Naive B cell (primary cell): ENCODE data around the gene SPI1. TPM values are rescaled to one million over a fixed set of nuclear protein-coding genes. Genes with fewer than 3 reads are reported as not detected.
A peak's percentile ranks its signal among the peaks of the same experiment; 100 is the strongest.

Experiments used
- ATAC-seq, 2 donors: fragments of 150-1000 bp; cut with Tn5 transposase; 2 replicates each; pipeline ENCODE4 v1.10.0; 2021; ENCODE audit warnings: low read depth in 2 of 2, mild to moderate bottlenecking in 2 of 2, moderate library complexity in 2 of 2
- DNase-seq: peaks from one replicate; pipeline ENCODE4 v3.0.0; 2022
- H3K27ac Mint-ChIP-seq, 6 donors: one replicate each; pipeline ENCODE4 v1.8.0; 2020 to 2022; ENCODE audit warnings: mild to moderate bottlenecking in 6 of 6, mixed read lengths in 6 of 6, moderate library complexity in 5 of 6, inconsistent platforms in 2 of 6
- H3K27me3 Mint-ChIP-seq, 3 donors: one replicate each; pipeline ENCODE4 v1.8.0; 2021 to 2022; ENCODE audit warnings: mixed read lengths in 3 of 3, mild to moderate bottlenecking in 1 of 3
- H3K36me3 Mint-ChIP-seq, 2 donors: one replicate each; pipeline ENCODE4 v1.8.0; 2020 to 2022; ENCODE audit warnings: mixed read lengths in 2 of 2, inconsistent platforms in 1 of 2, mild to moderate bottlenecking in 1 of 2
- H3K4me1 Mint-ChIP-seq, 3 donors: one replicate each; pipeline ENCODE4 v1.8.0; 2020 to 2022; ENCODE audit warnings: mixed read lengths in 3 of 3, inconsistent platforms in 1 of 3, mild to moderate bottlenecking in 1 of 3, moderate library complexity in 1 of 3
- H3K4me3 Mint-ChIP-seq, 8 donors: one replicate each; pipeline ENCODE4 v1.8.0; 2020 to 2022; ENCODE audit warnings: mild to moderate bottlenecking in 8 of 8, mixed read lengths in 8 of 8, moderate library complexity in 8 of 8, inconsistent platforms in 2 of 8
- H3K9me3 Mint-ChIP-seq, 7 donors: one replicate each; pipeline ENCODE4 v1.8.0; 2020 to 2022; ENCODE audit warnings: mixed read lengths in 7 of 7, mild to moderate bottlenecking in 5 of 7, inconsistent platforms in 2 of 7, moderate library complexity in 1 of 7
- polyA plus RNA-seq, 6 donors: library from polyadenylated mRNA; unstranded; fragments of 300-500 nt; fragmentation: Illumina TruSeq; gene quantifications; one replicate each; pipeline ENCODE4 v1.2.3, GENCODE V29; 2021; ENCODE audit warnings: low read depth in 6 of 6

The SPI1 gene
- polyA plus RNA-seq, 6 donors from 2014 or later = 42.8 to 74.6 (median 51.7) TPM

DNA sequence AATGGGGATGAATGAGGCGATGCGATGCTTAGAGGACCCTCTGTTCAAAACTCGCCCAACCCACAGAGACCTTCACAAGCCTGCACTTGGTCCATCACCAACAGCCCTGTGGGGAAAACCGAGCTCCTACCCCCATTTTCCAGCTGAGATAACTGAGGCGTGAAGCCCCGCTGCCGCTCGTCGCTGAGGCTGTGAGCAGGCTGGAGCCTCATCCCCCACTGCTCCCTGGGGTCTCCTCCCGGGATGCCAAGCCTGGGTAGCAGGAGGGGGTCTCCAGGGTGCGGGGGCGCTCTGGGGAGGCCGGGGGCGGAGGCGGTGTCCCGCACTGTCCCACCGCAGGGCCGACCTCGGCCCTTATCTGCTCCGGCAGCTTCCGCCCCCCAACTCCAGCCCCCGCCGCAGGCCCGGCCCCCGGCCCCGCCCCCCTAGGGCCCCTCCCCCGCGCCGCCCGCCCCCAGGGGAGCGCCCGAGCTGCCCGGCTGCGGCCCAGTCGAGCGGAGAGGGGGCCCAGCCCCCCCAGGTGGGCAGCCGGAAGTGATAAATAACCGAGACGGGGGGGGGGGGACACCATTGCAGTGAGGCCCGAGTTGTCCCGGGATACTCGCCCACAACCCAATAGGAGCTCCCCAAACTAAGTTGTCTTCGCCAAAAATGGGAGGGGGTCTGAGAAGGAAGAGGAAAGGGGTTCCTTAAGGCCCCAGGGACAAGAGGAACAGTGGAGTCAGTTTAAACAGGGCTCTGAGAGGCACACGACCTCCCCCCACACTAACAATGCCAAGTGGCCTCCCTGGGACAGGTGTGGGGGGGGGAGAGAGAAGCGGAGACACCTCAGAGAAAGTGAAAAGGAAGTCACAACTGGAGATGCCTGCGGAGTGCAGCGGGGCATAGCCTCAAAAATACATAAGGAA lies 21.8 kb upstream of the SPI1 start:
- H3K4me1 Mint-ChIP-seq = peaks cover 44 to 60% (median 60%) of the 10 kb centered on the region in 3 donors
- H3K4me3 Mint-ChIP-seq = peak overlapping the region; percentile 83 to 96 (median 92)
- DNase-seq (peak; percentile 53), ATAC-seq (peak; percentile 71 to 73)
- H3K36me3 Mint-ChIP-seq = no peaks in the 10 kb centered on the region
- H3K27ac Mint-ChIP-seq = peak overlapping the region; percentile 84 to 97 (median 94)
- H3K9me3 Mint-ChIP-seq = no peaks in the 10 kb centered on the region
- no peaks in the 10 kb centered on the region for H3K27me3 Mint-ChIP-seq

- DNase-seq (no peak), ATAC-seq (no peak)
- H3K4me3 Mint-ChIP-seq = peak overlapping the region; percentile 57 to 94 (median 87)
- H3K27ac Mint-ChIP-seq = peak overlapping the region in 4 of 6 donors; percentile 7 to 96 (median 62)
- no peaks in the 10 kb centered on the region for H3K36me3 Mint-ChIP-seq
- no peaks in the 10 kb centered on the region for H3K27me3 Mint-ChIP-seq
- H3K9me3 Mint-ChIP-seq = no peaks in the 10 kb centered on the region
- H3K4me1 Mint-ChIP-seq = peaks cover 52 to 70% (median 70%) of the 10 kb centered on the region in 3 donors
Observed at GRCh38 chr11:47398551-47398950, 20.2 kb upstream of the SPI1 start.

DNA sequence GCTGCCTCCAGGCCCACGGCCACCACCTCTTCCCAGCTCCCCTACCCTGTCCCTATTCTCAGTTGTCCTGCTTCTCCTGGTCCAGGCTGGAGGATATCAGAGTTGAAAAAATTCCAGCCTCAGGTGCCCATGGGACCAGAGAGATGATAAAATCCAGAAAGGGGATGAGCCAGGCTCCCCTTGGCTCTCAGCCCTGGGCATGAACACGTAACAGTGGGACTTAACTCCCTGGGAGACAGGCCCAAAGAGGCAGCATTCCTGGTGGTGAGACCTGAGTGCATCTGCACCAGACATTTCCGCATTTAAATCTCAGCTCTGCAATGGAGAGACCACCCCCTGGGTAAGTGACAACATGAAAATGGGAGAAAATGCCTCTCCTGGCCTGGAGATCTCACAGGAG lies 19.7 kb upstream of the SPI1 start:
- Mint-ChIP-seq H3K4me1 (peaks cover 55 to 75% (median 71%) of the 10 kb centered on the region in 3 donors), H3K4me3 (peak overlapping the region; percentile 57 to 93 (median 84)), H3K36me3 (no peaks in the 10 kb centered on the region), H3K27ac (peak overlapping the region in 3 of 6 donors; percentile 49 to 93 (median 54)), H3K9me3 (no peaks in the 10 kb centered on the region), H3K27me3 (no peaks in the 10 kb centered on the region)
- DNase-seq (no peak), ATAC-seq (no peak)

DNA sequence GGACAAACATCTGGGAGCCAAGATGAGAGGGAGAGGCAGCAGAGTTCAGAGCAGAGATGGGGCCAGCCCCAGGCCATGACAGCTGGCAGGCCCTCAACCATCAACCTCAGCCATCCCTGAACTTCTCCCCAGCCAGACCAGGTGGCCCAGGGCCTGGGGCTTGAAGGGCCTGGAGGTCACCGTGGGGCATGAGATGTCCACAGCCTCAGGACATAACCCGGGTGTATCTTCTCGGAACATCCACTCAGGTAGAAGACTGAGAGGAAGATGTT lies 17.6 kb upstream of the SPI1 start:
- H3K4me1 Mint-ChIP-seq = peaks cover 52 to 75% (median 71%) of the 10 kb centered on the region in 3 donors
- H3K27ac Mint-ChIP-seq = peak overlapping the region in 5 of 6 donors; percentile 13 to 97 (median 94)
- peak overlapping the region in 5 of 8 donors; percentile 20 to 89 (median 80) for H3K4me3 Mint-ChIP-seq

GRCh38 chr11:47395223-47396048 lies 17.1 kb upstream of the SPI1 start:
- Mint-ChIP-seq H3K27ac (peak overlapping the region; percentile 86 to 97 (median 96)), H3K36me3 (no peaks in the 10 kb centered on the region), H3K27me3 (no peaks in the 10 kb centered on the region), H3K4me3 (peak overlapping the region; percentile 76 to 95 (median 88)), H3K4me1 (peaks cover 51 to 73% (median 71%) of the 10 kb centered on the region in 3 donors), H3K9me3 (no peaks in the 10 kb centered on the region)
- ATAC-seq (no peak), DNase-seq (no peak)

More for the DNA sequence above, 17.6 kb upstream of the SPI1 start:
- ATAC-seq (no peak), DNase-seq (no peak)
- H3K36me3 Mint-ChIP-seq = no peaks in the 10 kb centered on the region
- H3K9me3 Mint-ChIP-seq = no peaks in the 10 kb centered on the region
- H3K27me3 Mint-ChIP-seq = no peaks in the 10 kb centered on the region

GRCh38 chr11:47394322-47395222 lies 16.2 kb upstream of the SPI1 start:
- DNase-seq = peak; percentile 61
- H3K4me3 Mint-ChIP-seq = peak overlapping the region; percentile 76 to 95 (median 87)
- no peaks in the 10 kb centered on the region for H3K36me3 Mint-ChIP-seq
- ATAC-seq = peak; percentile 86 to 92
- H3K27ac Mint-ChIP-seq = peak overlapping the region; percentile 93 to 97 (median 96)
- peaks cover 49 to 76% (median 75%) of the 10 kb centered on the region in 3 donors for H3K4me1 Mint-ChIP-seq
- no peaks in the 10 kb centered on the region for H3K9me3 Mint-ChIP-seq
- no peaks in the 10 kb centered on the region for H3K27me3 Mint-ChIP-seq

DNA sequence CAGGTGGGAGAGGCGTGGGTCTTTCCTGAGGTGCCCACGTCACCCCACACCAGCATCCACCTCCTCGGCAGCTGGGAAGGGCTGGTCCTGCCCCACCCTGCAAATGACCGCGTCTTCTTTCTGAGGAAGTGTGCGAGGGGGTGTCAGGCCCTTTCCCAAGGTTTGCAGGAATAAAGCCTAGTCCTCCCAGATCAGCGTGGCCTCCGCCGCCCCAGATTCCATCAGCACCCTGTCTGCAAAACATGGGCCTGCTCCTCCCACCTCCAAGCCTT lies 15.6 kb upstream of the SPI1 start:
- ATAC-seq = no peak
- no peaks in the 10 kb centered on the region for H3K27me3 Mint-ChIP-seq
- peaks cover 49 to 77% (median 76%) of the 10 kb centered on the region in 3 donors for H3K4me1 Mint-ChIP-seq
- H3K9me3 Mint-ChIP-seq = no peaks in the 10 kb centered on the region
- H3K4me3 Mint-ChIP-seq = peak overlapping the region; percentile 64 to 95 (median 84)
- no peaks in the 10 kb centered on the region for H3K36me3 Mint-ChIP-seq
- peak overlapping the region; percentile 60 to 97 (median 94) for H3K27ac Mint-ChIP-seq
- no peak for DNase-seq

GRCh38 chr11:47393163-47394049 lies 15.1 kb upstream of the SPI1 start:
- ATAC-seq (no peak), DNase-seq (no peak)
- no peaks in the 10 kb centered on the region for H3K36me3 Mint-ChIP-seq
- peak overlapping the region; percentile 64 to 95 (median 84) for H3K4me3 Mint-ChIP-seq
- H3K9me3 Mint-ChIP-seq = no peaks in the 10 kb centered on the region
- peaks cover 46 to 77% (median 73%) of the 10 kb centered on the region in 3 donors for H3K4me1 Mint-ChIP-seq
- H3K27me3 Mint-ChIP-seq = no peaks in the 10 kb centered on the region
- H3K27ac Mint-ChIP-seq = peak overlapping the region in 5 of 6 donors; percentile 63 to 97 (median 94)

DNA sequence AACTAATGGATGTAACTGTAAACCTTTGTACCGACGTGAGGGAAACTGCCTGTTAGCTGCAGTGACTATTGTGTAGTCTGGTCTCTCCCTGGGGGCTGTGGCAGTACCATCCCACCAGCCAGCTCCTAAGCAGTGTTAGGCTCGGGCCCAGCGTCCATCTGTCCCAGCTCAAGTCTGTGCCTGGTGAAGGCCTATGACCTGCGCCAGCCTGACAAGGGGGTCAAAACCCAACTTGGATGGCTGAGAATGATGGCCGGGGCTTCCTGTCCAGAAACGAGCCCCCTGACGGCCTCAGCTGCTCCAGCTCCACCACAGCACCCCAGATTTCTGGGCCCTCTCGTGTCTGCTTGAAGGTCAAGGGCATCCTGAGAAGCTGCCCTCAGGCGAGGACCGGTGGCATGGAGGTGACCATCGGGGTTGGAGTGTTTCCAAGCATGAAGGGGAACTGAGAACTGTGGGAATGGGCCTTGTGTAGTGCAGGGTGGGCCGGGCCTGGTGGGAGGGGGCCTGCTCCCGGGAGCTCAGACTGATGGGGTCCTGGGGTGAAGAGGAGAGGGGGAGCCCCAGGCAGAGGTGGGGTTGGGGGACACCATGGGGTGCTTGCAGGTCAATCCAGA lies 14.3 kb upstream of the SPI1 start:
- Mint-ChIP-seq H3K4me1 (peaks cover 42 to 72% (median 69%) of the 10 kb centered on the region in 3 donors), H3K27me3 (no peaks in the 10 kb centered on the region), H3K27ac (peak overlapping the region in 5 of 6 donors; percentile 26 to 94 (median 47)), H3K9me3 (no peaks in the 10 kb centered on the region), H3K36me3 (no peaks in the 10 kb centered on the region), H3K4me3 (peak overlapping the region in 6 of 8 donors; percentile 29 to 80 (median 60))
- DNase-seq = no peak
- ATAC-seq = no peak

- Mint-ChIP-seq H3K4me3 (peak overlapping the region in 4 of 8 donors; percentile 29 to 80 (median 60)), H3K27me3 (no peaks in the 10 kb centered on the region), H3K9me3 (no peaks in the 10 kb centered on the region), H3K4me1 (peaks cover 38 to 65% (median 63%) of the 10 kb centered on the region in 3 donors), H3K36me3 (no peaks in the 10 kb centered on the region), H3K27ac (peak overlapping the region in 3 of 6 donors; percentile 57 to 94 (median 83))
- DNase-seq (no peak), ATAC-seq (no peak)
Observed at GRCh38 chr11:47391711-47392432, 13.5 kb upstream of the SPI1 start.

GRCh38 chr11:47391077-47391583 lies 12.8 kb upstream of the SPI1 start:
- H3K4me1 Mint-ChIP-seq = peaks cover 38 to 61% (median 61%) of the 10 kb centered on the region in 3 donors
- peak overlapping the region in 3 of 8 donors; percentile 13 to 53 (median 43) for H3K4me3 Mint-ChIP-seq
- H3K27me3 Mint-ChIP-seq = no peaks in the 10 kb centered on the region
- no peak for ATAC-seq
- H3K36me3 Mint-ChIP-seq = no peaks in the 10 kb centered on the region
- no peak for DNase-seq
- H3K9me3 Mint-ChIP-seq = no peaks in the 10 kb centered on the region
- peak overlapping the region in 1 of 6 donors; percentile 94 for H3K27ac Mint-ChIP-seq
